ENCODE results near the gene MIDN.

The MIDN gene

GRCh38 chr19:1217366-1217765 lies 31.0 kb upstream of the MIDN start:
- in situ Hi-C loops (cut with MboI; ENCODE audit: low sequenced_read_pairs, unreplicated experiment) = no loop called here
- no peak for DNase-seq (ENCODE audit: low spot score)
- no peak for TF ChIP-seq CTCF (IDR thresholded peaks at IDR 0.05; ENCODE audit: borderline replicate concordance, control extremely low read depth, extremely low read depth, insufficient read depth, missing control alignments)

GRCh38 chr19:1218751-1219567 lies 29.4 kb upstream of the MIDN start:
- TF ChIP-seq CTCF (IDR thresholded peaks at IDR 0.05; ENCODE audit: borderline replicate concordance, control extremely low read depth, extremely low read depth, insufficient read depth, missing control alignments) = no peak
- in situ Hi-C loops (cut with MboI; ENCODE audit: low sequenced_read_pairs, unreplicated experiment) = no loop called here
- DNase-seq (ENCODE audit: low spot score) = no peak

GRCh38 chr19:1219786-1220476 lies 28.5 kb upstream of the MIDN start:
- no peak for DNase-seq (ENCODE audit: low spot score)
- in situ Hi-C loops (cut with MboI; ENCODE audit: low sequenced_read_pairs, unreplicated experiment) = no loop called here
- TF ChIP-seq CTCF (IDR thresholded peaks at IDR 0.05; ENCODE audit: borderline replicate concordance, control extremely low read depth, extremely low read depth, insufficient read depth, missing control alignments) = no peak

- TF ChIP-seq CTCF (IDR thresholded peaks at IDR 0.05; ENCODE audit: borderline replicate concordance, control extremely low read depth, extremely low read depth, insufficient read depth, missing control alignments) = no peak
- in situ Hi-C loops (cut with MboI; ENCODE audit: low sequenced_read_pairs, unreplicated experiment) = no loop called here
Observed at GRCh38 chr19:1220477-1220930, 27.9 kb upstream of the MIDN start.

GRCh38 chr19:1220976-1221903 lies 27.1 kb upstream of the MIDN start:
- TF ChIP-seq CTCF (IDR thresholded peaks at IDR 0.05; ENCODE audit: borderline replicate concordance, control extremely low read depth, extremely low read depth, insufficient read depth, missing control alignments) = peak; percentile 27
- in situ Hi-C loops (cut with MboI; ENCODE audit: low sequenced_read_pairs, unreplicated experiment) = no loop called here
- DNase-seq (ENCODE audit: low spot score) = no peak

More at GRCh38 chr19:1220477-1220930, 27.9 kb upstream of the MIDN start:
- DNase-seq (ENCODE audit: low spot score) = no peak

GRCh38 chr19:1221904-1222255 lies 26.5 kb upstream of the MIDN start:
- in situ Hi-C loops (cut with MboI; ENCODE audit: low sequenced_read_pairs, unreplicated experiment) = no loop called here
- no peak for DNase-seq (ENCODE audit: low spot score)
- no peak for TF ChIP-seq CTCF (IDR thresholded peaks at IDR 0.05; ENCODE audit: borderline replicate concordance, control extremely low read depth, extremely low read depth, insufficient read depth, missing control alignments)

All from GM13976 (cell line).